Coronary artery (tissue), 2 donors: ENCODE measurements around the gene ZNF3.

Experiments
- DNase-seq: peaks from one replicate; pipeline ENCODE4 v3.0.0-alpha.2; 2017; ENCODE audit warnings: low spot score
- H3K27ac ChIP-seq, 2 donors: fragments of 200-600 bp; sonication (generic); one replicate each; pipeline ENCODE4 v1.5.1; 2016 to 2019
- H3K4me3 ChIP-seq: fragments of 200-600 bp; sonication (generic); 2 replicates; pipeline ENCODE4 v1.5.1; 2016; ENCODE audit warnings: mild to moderate bottlenecking, moderate library complexity
- CTCF ChIP-seq: fragments of 200-600 bp; sonication (generic); IDR thresholded peaks from one replicate; pipeline ENCODE4 v1.5.1; 2019; ENCODE audit warnings: antibody characterized with exemption

ZNF3 gene

GRCh38 chr7:100064162-100064561 lies 17.4 kb downstream of the ZNF3 start:
- Histone ChIP-seq H3K4me3 (no peak overlapping the region), H3K27ac (no peak overlapping the region)
- DNase-seq = no peak
- TF ChIP-seq CTCF = no peak

GRCh38 chr7:100063376-100063775 lies 18.1 kb downstream of the ZNF3 start:
- no peak overlapping the region for H3K27ac ChIP-seq
- no peak overlapping the region for H3K4me3 ChIP-seq
- DNase-seq = no peak
- TF ChIP-seq CTCF = no peak

GRCh38 chr7:100061518-100062193 lies 19.9 kb downstream of the ZNF3 start:
- Histone ChIP-seq H3K27ac (no peak overlapping the region), H3K4me3 (no peak overlapping the region)
- no peak for DNase-seq
- TF ChIP-seq CTCF = no peak

- H3K27ac ChIP-seq = no peak overlapping the region
- TF ChIP-seq CTCF = no peak
- no peak for DNase-seq
- no peak overlapping the region for H3K4me3 ChIP-seq
These were observed 22.2 kb downstream of the ZNF3 start for GRCh38 chr7:100059251-100059739.

GRCh38 chr7:100057006-100057405 lies 24.5 kb downstream of the ZNF3 start:
- TF ChIP-seq CTCF = no peak
- H3K27ac ChIP-seq = no peak overlapping the region
- H3K4me3 ChIP-seq = no peak overlapping the region
- no peak for DNase-seq

GRCh38 chr7:100053215-100053614 lies 28.3 kb downstream of the ZNF3 start:
- Histone ChIP-seq H3K27ac (no peak overlapping the region), H3K4me3 (no peak overlapping the region)
- no peak for TF ChIP-seq CTCF
- DNase-seq = no peak

- DNase-seq = no peak
- no peak overlapping the region for H3K4me3 ChIP-seq
- no peak overlapping the region for H3K27ac ChIP-seq
- TF ChIP-seq CTCF = no peak
These were observed 29.9 kb downstream of the ZNF3 start for GRCh38 chr7:100051611-100052010.
